Kidney epithelial cell (primary cell): Measurements from ENCODE around the gene MACROD2. TPM values are rescaled to one million over a fixed set of nuclear protein-coding genes. Genes with fewer than 3 reads are reported as not detected.

Experiments used
- DNase-seq: peaks from one replicate; pipeline ENCODE4 v3.0.0-alpha.2; 2010; ENCODE audit warnings: low read depth
- H3K27me3 ChIP-seq: 2 replicates; pipeline ENCODE4 v1.6.0; 2011; ENCODE audit warnings: low read length; ENCODE audit not compliant: control insufficient read depth, insufficient read depth
- H3K36me3 ChIP-seq: 2 replicates; pipeline ENCODE4 v1.5.1; 2011; ENCODE audit warnings: low read length; ENCODE audit not compliant: control insufficient read depth, insufficient read depth
- H3K4me3 ChIP-seq: 2 replicates; pipeline ENCODE4 v1.5.1; 2011; ENCODE audit warnings: low read depth, mild to moderate bottlenecking, control low read depth, low read length
- total RNA-seq: library from RNA; depleted of rRNA; stranded (reverse); fragments of >200 nt; gene quantifications from 2 replicates; pipeline ENCODE4 v1.2.3, GENCODE V29; 2015
- TF ChIP-seq, protein P1 (sequence below): IDR thresholded peaks from 2 replicates; pipeline ENCODE4 v1.5.1; 2011; ENCODE audit warnings: mild to moderate bottlenecking, moderate library complexity, low read length, control low read depth, inconsistent platforms; ENCODE audit not compliant: insufficient read depth, poor library complexity, severe bottlenecking

Gene MACROD2
- total RNA-seq = 0.79 and 7.9 TPM in 2 replicates

DNA sequence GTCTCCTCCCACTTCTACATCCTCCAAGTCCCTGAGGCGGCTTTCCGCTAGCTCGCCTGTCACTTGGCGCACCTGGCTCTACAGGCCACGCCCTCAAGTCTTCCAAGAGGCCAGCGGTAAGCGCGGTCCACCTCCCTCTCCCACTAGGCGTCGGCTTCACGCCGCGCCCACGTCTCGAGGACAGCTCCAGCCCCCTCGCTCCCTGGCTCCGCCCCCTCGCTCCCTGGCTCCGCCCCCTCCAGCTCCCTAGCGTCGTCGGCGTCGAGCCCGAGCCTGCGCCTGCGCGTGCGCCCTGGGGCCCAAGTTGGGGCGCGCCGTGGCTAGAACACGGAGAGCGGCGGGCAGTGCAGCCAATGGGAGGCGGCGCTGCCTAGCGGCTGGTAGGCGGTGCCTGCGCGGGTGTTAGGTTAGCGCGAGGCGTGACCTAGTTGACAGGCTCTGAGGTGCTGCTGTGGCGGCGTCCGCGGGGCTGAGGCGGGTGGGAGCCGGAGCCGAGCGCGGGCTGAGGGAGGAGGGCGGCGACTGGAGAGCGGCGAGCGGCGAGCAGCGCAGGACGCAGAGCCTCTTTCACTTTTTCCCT, at the start of gene MACROD2:
TSS of gene MACROD2 (plus strand) at position 431 of the 580 bp plus-strand sequence.
- TF ChIP-seq, protein P1, sequence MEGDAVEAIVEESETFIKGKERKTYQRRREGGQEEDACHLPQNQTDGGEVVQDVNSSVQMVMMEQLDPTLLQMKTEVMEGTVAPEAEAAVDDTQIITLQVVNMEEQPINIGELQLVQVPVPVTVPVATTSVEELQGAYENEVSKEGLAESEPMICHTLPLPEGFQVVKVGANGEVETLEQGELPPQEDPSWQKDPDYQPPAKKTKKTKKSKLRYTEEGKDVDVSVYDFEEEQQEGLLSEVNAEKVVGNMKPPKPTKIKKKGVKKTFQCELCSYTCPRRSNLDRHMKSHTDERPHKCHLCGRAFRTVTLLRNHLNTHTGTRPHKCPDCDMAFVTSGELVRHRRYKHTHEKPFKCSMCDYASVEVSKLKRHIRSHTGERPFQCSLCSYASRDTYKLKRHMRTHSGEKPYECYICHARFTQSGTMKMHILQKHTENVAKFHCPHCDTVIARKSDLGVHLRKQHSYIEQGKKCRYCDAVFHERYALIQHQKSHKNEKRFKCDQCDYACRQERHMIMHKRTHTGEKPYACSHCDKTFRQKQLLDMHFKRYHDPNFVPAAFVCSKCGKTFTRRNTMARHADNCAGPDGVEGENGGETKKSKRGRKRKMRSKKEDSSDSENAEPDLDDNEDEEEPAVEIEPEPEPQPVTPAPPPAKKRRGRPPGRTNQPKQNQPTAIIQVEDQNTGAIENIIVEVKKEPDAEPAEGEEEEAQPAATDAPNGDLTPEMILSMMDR = no peak
- Histone ChIP-seq H3K4me3 (peak within 1 kb of the TSS; percentile 70), H3K27me3 (no peaks in the 10 kb centered on the region), H3K36me3 (no peaks in the 10 kb centered on the region)
- peak; percentile 73 for DNase-seq

DNA sequence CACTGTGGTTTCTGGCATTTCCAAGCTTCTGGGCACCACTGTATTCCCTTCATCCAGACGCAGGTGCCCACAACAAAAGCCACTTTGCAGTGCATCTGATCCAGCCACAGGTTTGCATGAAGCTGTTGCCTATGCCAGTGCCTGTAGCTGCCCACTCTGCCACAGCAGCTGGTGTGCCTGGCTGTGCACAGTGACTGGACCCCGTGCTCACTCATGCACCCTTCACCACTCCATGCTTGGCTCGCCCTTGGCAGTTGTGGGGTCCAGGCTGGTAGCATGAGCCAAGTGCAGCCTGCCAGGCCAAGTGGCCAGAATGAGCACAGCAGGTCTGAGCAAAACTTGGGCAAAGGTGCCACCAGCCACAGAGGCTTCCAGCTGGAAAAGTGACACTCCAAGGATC, 47.6 kb upstream of the MACROD2 start:
- Histone ChIP-seq H3K36me3 (no peaks in the 10 kb centered on the region), H3K4me3 (no peak overlapping the region), H3K27me3 (no peaks in the 10 kb centered on the region)
- TF ChIP-seq, protein P1 = no peak
- DNase-seq = no peak

DNA sequence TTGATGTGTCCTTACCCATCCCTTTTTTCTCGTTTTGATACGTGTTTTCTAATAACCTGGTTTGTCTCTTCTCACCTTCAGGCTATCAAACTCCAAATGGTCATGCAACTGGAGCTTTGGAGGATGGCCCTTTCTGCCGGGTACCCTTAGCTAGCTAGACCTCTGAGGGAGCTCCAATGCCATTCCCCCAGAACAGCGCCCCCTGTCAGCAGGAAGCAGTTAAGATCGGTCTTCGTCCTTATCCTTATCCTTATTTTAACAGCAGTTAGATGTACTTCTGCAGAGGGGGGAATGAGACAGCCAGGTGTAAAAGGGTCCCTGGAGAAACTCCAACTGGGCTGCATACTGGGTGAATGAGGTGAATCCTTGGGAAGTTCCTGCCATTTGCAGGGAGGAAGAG, 42.1 kb upstream of the MACROD2 start:
- H3K27me3 ChIP-seq = no peaks in the 10 kb centered on the region

DNA sequence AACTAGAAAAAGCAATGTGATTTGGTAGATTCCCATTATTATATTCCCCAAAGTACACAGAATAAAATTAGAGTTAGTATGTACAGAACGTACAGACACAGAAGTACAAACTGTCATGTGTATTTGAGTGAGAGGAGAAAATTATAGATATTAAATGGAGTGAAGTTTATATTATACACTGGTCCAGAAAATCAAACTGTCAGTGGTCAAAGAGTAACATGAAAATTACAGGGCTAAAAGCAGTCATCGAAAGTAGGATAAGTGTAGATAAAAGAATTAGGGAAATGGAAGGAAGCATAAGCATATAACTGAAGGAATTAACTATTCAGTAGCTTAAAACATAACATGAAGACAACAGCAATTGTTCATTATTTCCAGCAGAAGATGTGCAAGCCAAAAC, 35.2 kb upstream of the MACROD2 start:
- TF ChIP-seq, protein P1 = no peak
- Histone ChIP-seq H3K4me3 (no peak overlapping the region), H3K36me3 (no peaks in the 10 kb centered on the region), H3K27me3 (no peaks in the 10 kb centered on the region)
- DNase-seq = no peak

More for the DNA sequence above, 42.1 kb upstream of the MACROD2 start:
- no peak for DNase-seq
- TF ChIP-seq, protein P1 = no peak
- Histone ChIP-seq H3K4me3 (no peak overlapping the region), H3K36me3 (no peaks in the 10 kb centered on the region)

DNA sequence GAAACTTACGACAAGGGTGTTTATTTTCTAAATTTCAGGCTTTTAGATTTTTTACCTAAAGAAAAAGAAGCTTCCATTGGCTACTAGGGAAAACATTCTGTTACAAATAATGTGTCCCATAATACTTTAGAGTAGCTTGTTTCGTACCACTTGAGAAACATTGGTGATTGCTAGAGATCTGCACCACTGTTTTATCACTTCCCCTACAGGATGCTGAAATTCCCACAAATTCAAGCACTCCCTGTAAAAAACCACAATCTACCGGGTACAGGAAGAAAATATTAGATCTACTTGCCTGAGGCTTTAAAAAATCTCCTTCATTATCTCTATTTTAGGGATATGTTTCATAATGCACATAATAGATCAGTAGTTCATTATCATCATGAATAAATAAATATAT, 34.8 kb upstream of the MACROD2 start:
- Histone ChIP-seq H3K27me3 (no peaks in the 10 kb centered on the region), H3K36me3 (no peaks in the 10 kb centered on the region), H3K4me3 (no peak overlapping the region)
- TF ChIP-seq, protein P1 = no peak
- no peak for DNase-seq

DNA sequence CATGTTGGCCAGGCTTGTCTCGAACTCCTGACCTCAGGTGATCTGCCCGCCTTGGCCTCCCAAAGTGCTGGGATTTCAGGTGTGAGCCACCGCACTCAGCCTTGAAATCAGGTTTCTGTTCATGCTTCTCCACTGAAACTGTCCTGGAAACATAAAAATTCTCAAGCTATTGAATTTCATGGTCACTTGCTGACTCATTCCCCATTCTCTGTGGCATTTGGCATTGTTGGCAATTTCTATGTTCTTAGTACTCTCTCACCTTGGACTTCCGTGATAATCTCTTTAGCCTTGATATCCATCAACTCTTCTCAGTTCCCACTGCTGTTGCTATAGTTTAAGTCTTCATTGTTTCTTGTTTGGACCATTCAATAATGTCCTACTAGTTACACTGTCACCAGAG, 11.1 kb upstream of the MACROD2 start:
- Histone ChIP-seq H3K36me3 (no peaks in the 10 kb centered on the region), H3K27me3 (no peaks in the 10 kb centered on the region), H3K4me3 (no peak overlapping the region)
- TF ChIP-seq, protein P1 = no peak
- no peak for DNase-seq
